HT-29 (cell line): ENCODE results near the gene DDIAS. TPM values are rescaled to one million over a fixed set of nuclear protein-coding genes. Genes with fewer than 3 reads are reported as not detected.
A peak's percentile ranks its signal among the peaks of the same experiment; 100 is the strongest.
"Not testable (repeated sequence)": the region's sequence is repeated elsewhere in the genome, so short reads cannot be mapped to it uniquely, and the experiment has no call there.

Source experiments
- DNase-seq: peaks from one replicate; pipeline ENCODE4 v3.0.0-alpha.2; 2015; ENCODE audit warnings: low spot score
- total RNA-seq: library from RNA; depleted of rRNA; stranded (reverse); fragments of >200 nt; shearing (Covaris generic); gene quantifications from 2 replicates; pipeline ENCODE4 v1.2.3, GENCODE V29; 2014

The DDIAS gene
- total RNA-seq, 1 experiment from 2014 or later: 5.2 TPM

DNA sequence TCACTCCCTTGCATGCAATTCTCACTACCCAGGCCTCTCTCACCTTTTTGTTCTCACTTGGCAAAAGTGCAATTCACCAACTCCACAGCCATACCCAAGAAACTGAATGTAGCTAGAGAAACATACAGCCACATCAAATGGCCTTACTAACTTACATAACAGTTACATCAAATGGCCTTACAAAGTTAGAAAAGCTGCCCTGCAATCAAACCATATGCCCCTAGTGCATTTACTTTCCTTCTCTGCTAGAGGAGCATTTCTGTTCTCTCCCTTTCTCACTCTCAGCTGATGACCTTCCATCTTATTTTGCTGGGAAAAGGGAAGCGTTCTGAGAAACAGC lies 11.6 kb upstream of the DDIAS start:
- no peak for DNase-seq

DNA sequence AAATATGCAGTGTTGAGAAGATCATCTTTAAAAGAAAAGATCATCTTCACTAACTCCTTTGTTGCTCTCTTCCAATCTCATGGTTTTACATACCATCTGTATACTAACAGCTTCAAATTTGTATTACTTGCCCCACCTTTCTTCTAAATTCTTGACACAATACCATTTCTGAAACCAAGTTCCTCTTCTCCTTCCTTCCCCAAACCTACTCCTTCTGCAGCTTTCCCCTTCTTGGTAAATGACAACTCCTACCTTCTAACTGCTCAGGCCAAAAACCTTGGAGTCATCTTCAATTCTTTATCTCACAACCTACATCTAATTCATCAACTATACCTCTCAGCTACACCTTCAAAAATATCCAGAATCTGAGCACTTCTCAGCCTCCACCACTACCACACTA lies 10.6 kb upstream of the DDIAS start:
- no peak for DNase-seq

- no peak for DNase-seq
Observed at GRCh38 chr11:82892611-82893169, 8.8 kb upstream of the DDIAS start.

- DNase-seq: no peak
Observed at GRCh38 chr11:82895437-82896091, 6.0 kb upstream of the DDIAS start.

- no peak for DNase-seq
Observed at GRCh38 chr11:82896183-82896582, 5.4 kb upstream of the DDIAS start.

DNA sequence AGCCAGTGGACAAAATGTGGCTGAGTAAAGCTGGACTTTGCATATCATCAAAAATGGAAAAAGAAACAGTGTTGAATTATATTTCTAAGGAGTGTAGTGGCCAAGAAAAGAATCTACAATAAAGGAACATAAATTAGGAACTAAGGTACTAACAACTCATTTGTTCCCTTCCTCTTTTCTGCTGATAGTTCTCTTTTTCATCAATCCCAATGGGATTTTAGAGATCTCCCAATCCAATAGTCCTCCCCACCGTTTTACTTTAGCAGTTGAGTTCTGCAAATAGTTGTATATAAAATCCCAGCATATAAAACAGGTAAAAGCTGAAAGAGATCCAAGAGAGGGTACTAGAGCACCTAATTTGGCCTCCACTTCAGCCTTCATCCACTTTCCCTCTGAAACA lies 3.3 kb upstream of the DDIAS start:
- DNase-seq: no peak

GRCh38 chr11:82899186-82899820 lies 2.2 kb upstream of the DDIAS start:
- no peak for DNase-seq

DNA sequence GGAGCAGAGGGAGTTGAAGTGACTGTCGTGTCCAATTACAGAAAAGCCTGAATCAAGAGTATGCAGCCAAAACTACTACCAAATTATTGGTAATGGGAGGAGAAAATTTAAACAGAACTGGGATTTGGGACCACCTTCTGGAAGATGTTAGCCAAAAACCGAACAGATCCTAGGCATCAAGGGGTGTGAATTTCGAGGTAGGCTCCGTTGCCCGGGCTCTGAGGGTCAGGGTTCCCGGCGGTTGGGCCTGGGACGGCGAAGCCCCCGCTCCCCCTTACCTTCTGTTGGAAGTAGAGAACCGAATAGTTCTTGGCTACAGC lies 1.6 kb upstream of the DDIAS start:
- no peak for DNase-seq

DNA sequence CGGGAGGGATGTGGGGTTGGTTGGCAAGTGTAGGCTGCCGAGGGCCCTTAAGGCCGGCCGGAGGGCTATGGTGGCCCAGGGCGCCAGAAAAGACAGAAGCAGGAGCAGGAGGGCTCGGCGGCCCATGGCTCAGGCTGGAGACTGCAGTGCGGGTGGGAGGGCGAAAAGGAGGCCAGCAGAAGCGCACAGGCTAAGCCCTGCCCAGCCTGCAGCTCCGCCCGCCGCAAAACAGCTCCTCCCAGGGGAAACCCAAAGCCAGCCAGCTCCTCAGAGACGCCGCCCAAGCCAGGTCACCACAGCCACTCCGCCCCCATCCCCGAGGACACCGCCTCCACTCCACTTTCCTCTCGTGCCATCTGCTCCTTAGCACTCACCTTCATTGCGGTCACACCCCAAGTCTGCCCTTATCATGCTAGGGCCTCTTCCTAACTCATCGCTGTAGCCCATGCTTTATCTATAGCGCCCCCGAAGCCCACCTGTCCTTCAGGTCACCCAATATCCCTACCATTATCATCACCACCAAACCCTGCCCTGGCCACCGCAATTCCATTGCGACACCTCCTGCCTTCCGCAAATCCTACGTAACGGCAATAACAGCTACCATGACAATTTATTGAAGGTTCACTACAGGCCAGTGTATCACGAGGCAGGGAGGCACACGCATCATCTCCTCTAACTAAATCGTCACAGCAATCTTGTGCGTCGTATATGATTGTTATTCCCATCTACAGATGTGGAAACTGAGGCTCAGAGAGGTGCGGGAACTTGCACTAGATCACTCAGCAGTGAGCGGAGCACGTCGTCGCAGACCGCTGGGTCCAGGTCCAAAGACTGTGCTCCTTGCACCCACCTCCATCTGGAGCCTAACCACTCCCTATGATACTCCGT lies 1.0 kb upstream of the DDIAS start, which contains the start of gene PRCP:
Gene PRCP (minus strand): TSS at position 154 of the 888 bp plus-strand sequence. CDS start 28 bp downstream, at position 126.
- peak; percentile 94 for DNase-seq

DNA sequence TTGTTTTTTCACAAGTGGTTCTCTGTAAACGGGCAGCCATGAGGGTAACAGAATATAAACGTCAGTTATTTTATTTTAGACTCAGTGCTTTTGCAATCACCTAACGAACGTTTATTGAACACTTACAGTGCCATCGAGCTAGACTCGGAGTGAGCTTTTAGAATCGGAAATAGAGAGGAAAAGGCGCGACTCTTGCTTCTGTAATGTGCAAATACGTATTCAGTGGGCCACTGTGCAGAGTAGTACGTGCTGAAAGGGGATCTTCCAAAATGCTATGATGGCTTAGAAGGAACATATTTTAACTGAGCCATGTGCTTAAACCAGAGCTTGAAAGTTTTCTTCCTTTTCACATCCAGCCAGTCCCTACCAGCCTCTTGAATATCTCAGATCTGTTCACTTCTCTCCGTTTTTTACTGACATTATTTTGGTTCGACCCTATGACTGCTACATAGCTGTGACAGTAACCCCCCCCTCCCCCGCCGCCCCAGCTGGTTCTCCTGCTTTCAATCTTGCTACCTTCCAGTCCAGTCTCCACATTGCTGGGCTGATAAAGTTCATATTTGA lies 468 bp downstream of the DDIAS start:
- DNase-seq: no peak

DNA sequence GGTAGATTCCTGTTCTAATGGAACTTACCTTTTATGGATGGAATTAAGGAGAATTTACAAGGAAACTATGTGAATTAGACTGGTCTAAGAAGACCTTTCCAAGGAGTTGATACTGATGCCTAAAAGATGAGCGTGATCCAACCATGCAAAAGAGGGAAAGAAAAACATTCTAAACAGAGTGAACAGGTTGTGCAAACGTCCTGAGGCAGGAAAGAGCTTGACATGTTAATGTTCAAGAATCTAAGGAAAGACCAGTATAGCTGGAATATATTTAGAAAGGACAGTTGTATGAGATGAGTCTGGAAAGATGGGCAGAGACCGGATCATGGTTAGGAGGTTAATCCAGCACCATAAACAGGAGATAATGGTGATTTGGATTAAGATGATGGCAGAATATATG lies 1.3 kb downstream of the DDIAS start:
- DNase-seq: no peak

GRCh38 chr11:82903843-82904586 lies 2.5 kb downstream of the DDIAS start:
- no peak for DNase-seq

GRCh38 chr11:82906236-82906635 lies 4.7 kb downstream of the DDIAS start:
- peak; percentile 45 for DNase-seq

GRCh38 chr11:82906931-82907330 lies 5.4 kb downstream of the DDIAS start:
- no peak for DNase-seq

DNA sequence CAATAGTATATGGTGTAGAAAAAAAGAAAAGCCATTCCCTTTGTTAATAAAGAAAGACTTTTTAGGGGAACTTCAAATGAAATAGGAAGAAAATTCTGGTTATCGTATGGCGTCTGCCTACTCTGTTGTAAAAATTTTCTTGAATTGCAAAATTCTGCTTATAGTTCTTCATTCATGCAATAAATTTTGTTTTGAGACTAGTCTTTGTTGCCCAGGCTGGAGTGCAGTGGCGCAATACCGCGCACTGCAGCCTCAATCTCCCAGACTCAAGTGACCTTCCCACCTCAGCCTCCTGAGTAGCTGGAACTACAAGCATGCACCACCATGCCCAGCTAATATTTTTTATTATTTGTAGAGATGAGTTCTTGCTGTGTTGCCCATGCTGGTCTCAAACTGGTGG lies 5.8 kb downstream of the DDIAS start:
- DNase-seq: no peak

- DNase-seq: no peak
Observed at GRCh38 chr11:82908311-82908710, 6.8 kb downstream of the DDIAS start.

DNA sequence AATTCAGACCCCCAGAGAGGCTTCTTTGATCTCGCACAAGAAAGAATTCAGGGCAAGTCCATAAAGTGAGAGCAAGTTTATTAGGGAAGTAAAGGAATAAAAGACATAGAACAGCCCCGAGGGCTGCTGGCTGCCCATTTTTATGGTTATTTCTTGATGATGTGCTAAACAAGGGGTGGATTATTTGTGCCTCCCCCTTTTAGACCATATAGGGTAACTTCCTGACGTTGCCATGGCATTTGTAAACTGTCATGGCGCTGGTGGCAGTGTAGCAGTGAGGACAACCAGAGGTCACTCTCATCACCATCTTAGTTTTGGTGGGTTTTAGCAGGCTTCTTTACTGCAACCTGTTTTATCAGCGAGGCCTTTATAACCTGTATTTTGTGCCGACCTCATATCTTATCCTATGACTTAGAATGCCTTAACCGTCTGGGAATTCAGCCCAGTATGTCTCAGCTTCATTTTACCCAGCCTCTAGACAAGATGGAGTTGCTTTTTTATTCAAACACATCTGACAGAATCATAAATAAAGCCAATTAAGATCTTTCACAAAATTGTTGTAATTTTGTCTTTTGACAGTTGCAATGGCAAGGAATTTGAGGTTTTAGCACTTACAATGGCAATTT lies 7.6 kb downstream of the DDIAS start:
- DNase-seq: no peak

GRCh38 chr11:82919786-82920185 lies 18.2 kb downstream of the DDIAS start:
- DNase-seq: not testable (repeated sequence)

DNA sequence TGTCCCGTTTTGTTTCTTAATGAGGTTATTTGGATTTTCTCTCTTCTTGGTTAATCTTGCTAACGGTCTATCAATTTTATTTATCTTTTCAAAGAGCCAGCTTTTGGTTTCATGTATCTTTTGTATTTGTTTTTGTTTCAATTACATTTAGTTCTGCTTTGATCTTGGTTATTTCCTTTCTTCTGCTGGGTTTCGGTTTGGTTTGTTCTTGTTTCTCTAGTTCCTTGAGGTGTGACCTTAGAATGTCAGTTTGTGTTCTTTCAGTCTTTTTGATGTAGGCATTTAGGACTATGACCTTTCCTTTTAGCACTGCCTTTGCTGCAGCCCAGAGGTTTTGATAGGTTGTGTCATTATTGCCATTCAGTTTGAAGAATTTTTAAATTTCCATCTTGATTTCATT lies 18.7 kb downstream of the DDIAS start:
- not testable (repeated sequence) for DNase-seq

DNA sequence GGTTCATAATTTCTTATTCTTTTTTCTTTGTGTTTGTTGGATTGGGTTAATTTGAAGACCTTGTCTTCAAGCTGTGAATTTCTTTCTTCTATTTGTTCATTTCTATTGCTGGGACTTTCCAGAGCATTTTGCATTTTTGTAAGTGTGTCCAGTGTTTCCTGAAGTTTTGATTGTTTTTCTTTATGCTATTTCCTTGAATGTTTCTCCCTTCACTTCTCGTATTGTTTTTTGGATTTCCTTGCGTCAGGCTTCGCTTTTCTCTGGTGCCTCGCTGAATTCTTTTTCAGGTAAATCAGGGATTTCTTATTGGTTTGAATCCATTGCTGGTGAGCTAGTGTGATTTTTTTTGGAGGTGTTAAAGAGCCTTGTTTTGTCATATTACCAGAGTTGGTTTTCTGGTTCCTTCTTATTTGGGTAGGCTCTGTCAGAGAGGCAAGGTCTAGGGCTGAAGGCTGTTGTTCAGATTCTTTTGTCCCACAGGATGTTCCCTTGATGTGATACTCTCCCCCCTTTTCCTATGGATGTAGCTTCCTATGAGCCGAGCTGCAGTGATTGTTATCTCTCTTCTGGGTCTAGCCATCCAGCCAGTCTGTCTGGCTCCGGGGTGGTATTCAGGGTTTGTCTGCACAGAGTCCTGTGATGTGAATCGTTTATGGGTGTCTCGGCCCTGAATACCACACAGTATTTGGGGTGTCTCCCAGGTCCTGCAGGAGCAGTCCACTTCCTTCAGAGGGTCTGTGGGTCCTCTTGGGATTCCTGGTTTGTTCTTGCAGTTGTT lies 21.0 kb downstream of the DDIAS start:
- DNase-seq: not testable (repeated sequence)
